ENCODE measurements around the gene LRRC4C.

DNA sequence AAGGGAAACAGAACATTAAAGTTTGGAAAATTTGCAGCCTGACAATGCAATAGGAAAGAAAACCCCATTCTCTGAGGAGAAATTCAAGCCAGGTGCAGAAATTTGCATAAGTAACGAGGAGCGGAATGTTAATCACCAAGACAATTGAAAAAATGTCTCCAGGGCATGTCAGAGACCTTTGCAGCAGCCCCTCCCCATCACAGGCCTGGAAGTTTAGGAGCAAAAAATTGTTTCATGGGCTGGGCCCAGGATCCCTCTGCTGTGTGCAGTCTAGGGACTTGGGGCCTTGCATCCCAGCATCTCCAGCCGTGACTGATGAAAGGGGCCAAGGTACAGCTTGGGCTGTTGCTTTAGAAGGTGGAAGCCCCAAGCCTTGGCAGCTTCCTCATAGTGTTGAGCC is 780.2 kb downstream of the LRRC4C start:
- TF ChIP-seq POLR2A (IDR thresholded peaks at IDR 0.05; ENCODE audit: low read depth, low read length) (no peak), POLR2AphosphoS5 (IDR thresholded peaks at IDR 0.05; ENCODE audit: low read depth, low read length) (no peak), TAF1 (IDR thresholded peaks at IDR 0.05; ENCODE audit: low read depth, low read length) (no peak)

Data from GM12891 (cell line).